Fibroblast of lung (primary cell): Measurements from ENCODE around the gene PSME4. TPM values are rescaled to one million over a fixed set of nuclear protein-coding genes. Genes with fewer than 3 reads are reported as not detected.

Experiments used
- DNase-seq, 2 donors: peaks; one replicate each; pipeline versions ENCODE4 v3.0.0 to v3.0.0-alpha.2; 2010; ENCODE audit warnings: low read depth in 2 of 2
- H2AFZ ChIP-seq: 2 replicates; pipeline ENCODE4 v1.5.1; 2012; ENCODE audit warnings: low read length, control low read depth, inconsistent platforms
- H3K27ac ChIP-seq: 2 replicates; pipeline ENCODE4 v1.5.1; 2011; ENCODE audit warnings: low read length, control low read depth; ENCODE audit not compliant: insufficient read depth
- H3K27me3 ChIP-seq: 2 replicates; pipeline ENCODE4 v1.5.1; 2011; ENCODE audit warnings: mild to moderate bottlenecking, low read length; ENCODE audit not compliant: control insufficient read depth, insufficient read depth
- H3K36me3 ChIP-seq: 2 replicates; pipeline ENCODE4 v1.5.1; 2011; ENCODE audit warnings: low read length; ENCODE audit not compliant: control insufficient read depth, insufficient read depth
- H3K4me1 ChIP-seq: 2 replicates; pipeline ENCODE4 v1.5.1; 2011; ENCODE audit warnings: low read length; ENCODE audit not compliant: control insufficient read depth, insufficient read depth; ENCODE audit errors: extremely low read depth
- H3K4me2 ChIP-seq: 2 replicates; pipeline ENCODE4 v1.5.1; 2011; ENCODE audit warnings: low read length, control low read depth; ENCODE audit not compliant: insufficient read depth; ENCODE audit errors: extremely low read depth
- H3K4me3 ChIP-seq, 4 experiments: fragments of 200-600 bp in 1 of 4; sonication (generic) in 1 of 4; replicated peaks in 1 of 4; 2 replicates each; pipeline ENCODE4 v1.5.1; 2011 to 2016; ENCODE audit warnings: low read length in 4 of 4, low read depth in 3 of 4, mild to moderate bottlenecking in 3 of 4, control low read depth in 2 of 4, inconsistent platforms in 1 of 4, mixed read lengths in 1 of 4; ENCODE audit not compliant: insufficient read depth in 1 of 4; ENCODE audit errors: control extremely low read depth in 1 of 4
- H3K79me2 ChIP-seq: 2 replicates; pipeline ENCODE4 v1.5.1; 2012; ENCODE audit warnings: mild to moderate bottlenecking, low read length, inconsistent platforms; ENCODE audit not compliant: control insufficient read depth, insufficient read depth
- H3K9ac ChIP-seq: 2 replicates; pipeline ENCODE4 v1.5.1; 2011; ENCODE audit warnings: mild to moderate bottlenecking, low read length, control low read depth; ENCODE audit not compliant: insufficient read depth
- H3K9me3 ChIP-seq: 2 replicates; pipeline ENCODE4 v1.5.1; 2012; ENCODE audit warnings: low read depth, low read length; ENCODE audit not compliant: control insufficient read depth, insufficient read depth
- H4K20me1 ChIP-seq: 2 replicates; pipeline ENCODE4 v1.5.1; 2011; ENCODE audit warnings: low read length; ENCODE audit not compliant: control insufficient read depth, insufficient read depth; ENCODE audit errors: extremely low read depth
- EZH2 ChIP-seq: IDR thresholded peaks from 2 replicates; pipeline ENCODE4 v1.5.1; 2012; ENCODE audit warnings: low read length, control low read depth, mild to moderate bottlenecking; ENCODE audit errors: missing control alignments
- polyA plus RNA-seq, 2 donors: library from polyadenylated mRNA; depleted of rRNA in 1 of 2; stranded (reverse) in 1 of 2; unstranded in 1 of 2; fragments of >200 nt; gene quantifications; 2 replicates each; pipeline ENCODE4 v1.2.1, GENCODE V29; 2011 to 2012; ENCODE audit warnings: missing spikeins in 1 of 2
- total RNA-seq: library from RNA; depleted of rRNA; stranded (reverse); fragments of >200 nt; gene quantifications from 2 replicates; pipeline ENCODE4 v1.2.1, GENCODE V29; 2014
- TF ChIP-seq, protein P1 (sequence below), 2 donors: IDR thresholded peaks in 1 of 2; conservative IDR thresholded peaks in 1 of 2; 1 replicate in 1 of 2; 2 replicates in 1 of 2; pipeline ENCODE4 v1.5.1; 2011 to 2012; ENCODE audit warnings: low read length in 2 of 2, control low read depth in 1 of 2, inconsistent platforms in 1 of 2, low read depth in 1 of 2, mild to moderate bottlenecking in 1 of 2

PSME4 gene
- total and polyA plus RNA-seq, 2 donors (not counting 1 experiment from before 2014, with no cell fraction given): 26.8 to 34.6 TPM

- H3K9me3 ChIP-seq: no peaks in the 10 kb centered on the region
- H3K4me3 ChIP-seq: no peak overlapping the region
- H3K27me3 ChIP-seq: no peaks in the 10 kb centered on the region
- no peaks in the 10 kb centered on the region for H3K79me2 ChIP-seq
- H4K20me1 ChIP-seq: no peaks in the 10 kb centered on the region
- peak; percentile 75 to 88 for DNase-seq
- H3K27ac ChIP-seq: no peak overlapping the region
- H3K36me3 ChIP-seq: no peaks in the 10 kb centered on the region
- no peak overlapping the region for H3K9ac ChIP-seq
- no peak overlapping the region for H2AFZ ChIP-seq
- peaks cover 2% of the 10 kb centered on the region for H3K4me1 ChIP-seq
- TF ChIP-seq, protein P1, sequence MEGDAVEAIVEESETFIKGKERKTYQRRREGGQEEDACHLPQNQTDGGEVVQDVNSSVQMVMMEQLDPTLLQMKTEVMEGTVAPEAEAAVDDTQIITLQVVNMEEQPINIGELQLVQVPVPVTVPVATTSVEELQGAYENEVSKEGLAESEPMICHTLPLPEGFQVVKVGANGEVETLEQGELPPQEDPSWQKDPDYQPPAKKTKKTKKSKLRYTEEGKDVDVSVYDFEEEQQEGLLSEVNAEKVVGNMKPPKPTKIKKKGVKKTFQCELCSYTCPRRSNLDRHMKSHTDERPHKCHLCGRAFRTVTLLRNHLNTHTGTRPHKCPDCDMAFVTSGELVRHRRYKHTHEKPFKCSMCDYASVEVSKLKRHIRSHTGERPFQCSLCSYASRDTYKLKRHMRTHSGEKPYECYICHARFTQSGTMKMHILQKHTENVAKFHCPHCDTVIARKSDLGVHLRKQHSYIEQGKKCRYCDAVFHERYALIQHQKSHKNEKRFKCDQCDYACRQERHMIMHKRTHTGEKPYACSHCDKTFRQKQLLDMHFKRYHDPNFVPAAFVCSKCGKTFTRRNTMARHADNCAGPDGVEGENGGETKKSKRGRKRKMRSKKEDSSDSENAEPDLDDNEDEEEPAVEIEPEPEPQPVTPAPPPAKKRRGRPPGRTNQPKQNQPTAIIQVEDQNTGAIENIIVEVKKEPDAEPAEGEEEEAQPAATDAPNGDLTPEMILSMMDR (conservative IDR thresholded peaks at IDR 0.05 in 1 of 2, IDR thresholded peaks at IDR 0.05 in 1 of 2; ENCODE audit: low read depth in 1 of 2, low read length in 2 of 2): no peak
- no peak for TF ChIP-seq EZH2
- H3K4me2 ChIP-seq: no peak overlapping the region
Observed at GRCh38 chr2:53987336-53987921, 16.6 kb upstream of the PSME4 start.

DNA sequence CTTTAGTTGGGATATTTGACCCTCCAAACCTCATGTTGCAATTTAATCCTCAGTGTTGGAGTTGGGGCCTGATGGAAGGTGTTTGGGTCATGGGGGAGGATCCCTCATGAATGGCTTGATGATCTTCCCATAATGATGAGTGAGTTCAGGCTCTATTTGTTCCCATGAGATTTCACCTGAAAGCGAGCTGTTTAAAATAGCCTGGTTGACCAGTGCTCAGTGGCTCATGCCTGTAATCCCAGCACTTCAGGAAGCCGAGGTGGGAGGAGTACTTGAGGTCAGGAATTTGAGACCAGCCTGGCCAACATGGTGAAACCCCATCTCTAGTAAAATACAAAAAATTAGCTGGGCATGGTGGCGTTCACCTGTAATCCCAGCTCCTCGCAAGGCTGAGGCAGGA is 14.9 kb upstream of the PSME4 start:
- H3K79me2 ChIP-seq: no peaks in the 10 kb centered on the region
- H3K4me3 ChIP-seq: no peak overlapping the region
- peaks cover 2% of the 10 kb centered on the region for H3K4me1 ChIP-seq
- H3K36me3 ChIP-seq: no peaks in the 10 kb centered on the region
- H4K20me1 ChIP-seq: no peaks in the 10 kb centered on the region
- no peak overlapping the region for H3K4me2 ChIP-seq
- no peak overlapping the region for H2AFZ ChIP-seq
- no peak for TF ChIP-seq EZH2
- no peak for DNase-seq
- no peaks in the 10 kb centered on the region for H3K9me3 ChIP-seq
- no peak overlapping the region for H3K9ac ChIP-seq
- no peak overlapping the region for H3K27ac ChIP-seq
- H3K27me3 ChIP-seq: no peaks in the 10 kb centered on the region

DNA sequence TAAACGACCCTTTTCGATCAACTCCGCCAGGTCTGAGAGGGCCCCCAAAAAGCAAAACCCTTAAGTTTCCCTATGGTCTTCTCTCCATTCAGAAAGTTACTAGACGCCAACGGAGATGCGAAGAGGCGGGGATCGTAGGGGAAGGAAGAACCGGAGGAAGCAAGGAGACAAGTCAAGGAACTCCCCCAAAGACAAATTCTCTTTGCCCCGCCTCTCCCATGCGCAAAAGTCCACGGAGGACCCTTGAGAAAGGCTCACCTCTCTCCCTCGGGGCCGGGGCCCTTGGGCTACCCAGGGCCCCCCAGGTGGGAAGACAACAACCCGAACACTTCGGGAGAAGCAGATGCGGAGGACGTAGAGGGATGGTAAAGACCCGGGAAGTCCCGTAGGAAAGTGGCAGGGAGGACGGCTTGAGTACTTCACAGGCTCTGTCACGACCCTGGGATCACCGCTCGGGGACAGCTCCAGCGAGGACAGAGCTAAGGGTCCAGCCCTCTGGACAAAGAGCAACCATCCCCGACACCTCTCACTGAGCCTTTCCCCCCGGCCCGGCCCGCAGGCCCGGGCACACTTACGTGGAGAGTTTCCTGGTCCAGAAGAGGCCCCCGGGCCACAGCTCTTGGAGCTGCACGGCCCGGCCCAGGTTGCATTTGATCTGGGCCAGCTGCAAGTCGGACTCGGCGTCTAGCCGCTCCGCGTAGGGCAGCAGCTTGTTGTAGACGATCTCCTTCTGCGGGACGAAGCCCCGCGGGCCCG is 647 bp downstream of the PSME4 start:
- H3K27ac ChIP-seq: peak overlapping the region; percentile 99
- no peaks in the 10 kb centered on the region for H3K27me3 ChIP-seq
- no peak overlapping the region for H2AFZ ChIP-seq
- peaks cover under 1% of the 10 kb centered on the region for H3K36me3 ChIP-seq
- TF ChIP-seq, protein P1 (conservative IDR thresholded peaks at IDR 0.05 in 1 of 2, IDR thresholded peaks at IDR 0.05 in 1 of 2; ENCODE audit: low read depth in 1 of 2, low read length in 2 of 2): no peak
- no peak for TF ChIP-seq EZH2
- peaks cover under 1% of the 10 kb centered on the region for H3K4me1 ChIP-seq
- no peaks in the 10 kb centered on the region for H4K20me1 ChIP-seq
- peak overlapping the region; percentile 94 for H3K4me2 ChIP-seq
- peak; percentile 37 to 48 for DNase-seq
- no peaks in the 10 kb centered on the region for H3K9me3 ChIP-seq
- peaks cover 54% of the 10 kb centered on the region for H3K79me2 ChIP-seq
- H3K9ac ChIP-seq: peak overlapping the region; percentile 99
- H3K4me3 ChIP-seq: peak overlapping the region; percentile 92 to 98 (median 94)
